NCI-H226 (cell line): ENCODE measurements around the gene EFHC1.

Experiments
- DNase-seq: peaks from one replicate; pipeline ENCODE4 v3.0.0-alpha.2; 2015

EFHC1 gene

DNA sequence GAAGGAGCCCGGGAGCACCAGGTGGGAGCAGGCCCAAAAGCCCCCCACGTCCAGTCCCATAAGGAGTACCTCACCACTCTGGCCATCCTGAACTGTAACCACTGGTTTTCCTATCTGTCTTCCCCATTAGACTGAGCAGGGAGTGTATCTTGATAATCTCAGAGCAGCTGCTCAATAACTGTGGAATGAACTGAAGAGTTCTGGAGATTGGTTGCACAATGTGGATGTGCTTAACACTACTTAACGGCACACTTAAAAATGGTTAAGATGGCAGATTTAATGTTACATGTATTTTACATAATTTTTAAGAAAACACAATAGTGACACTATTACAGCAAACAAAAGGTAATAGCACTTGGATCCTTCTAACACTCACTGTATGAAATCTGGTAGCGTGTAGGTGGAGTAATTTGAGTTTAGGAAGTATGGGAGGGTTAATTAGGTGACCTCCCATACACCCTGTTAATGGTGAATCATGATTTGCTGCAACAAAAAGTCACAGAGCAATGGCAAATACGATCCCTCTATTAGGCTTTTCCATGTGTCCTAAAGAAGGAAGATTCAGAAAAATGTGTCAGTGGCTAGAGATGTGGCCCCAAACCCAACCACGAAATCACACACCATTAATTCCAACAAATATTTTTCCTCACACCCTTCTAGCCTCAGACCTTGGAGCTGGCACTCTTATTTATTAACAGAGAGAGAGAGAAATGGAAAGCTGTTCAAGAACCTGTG lies 138.3 kb downstream of the EFHC1 start:
- no peak for DNase-seq

DNA sequence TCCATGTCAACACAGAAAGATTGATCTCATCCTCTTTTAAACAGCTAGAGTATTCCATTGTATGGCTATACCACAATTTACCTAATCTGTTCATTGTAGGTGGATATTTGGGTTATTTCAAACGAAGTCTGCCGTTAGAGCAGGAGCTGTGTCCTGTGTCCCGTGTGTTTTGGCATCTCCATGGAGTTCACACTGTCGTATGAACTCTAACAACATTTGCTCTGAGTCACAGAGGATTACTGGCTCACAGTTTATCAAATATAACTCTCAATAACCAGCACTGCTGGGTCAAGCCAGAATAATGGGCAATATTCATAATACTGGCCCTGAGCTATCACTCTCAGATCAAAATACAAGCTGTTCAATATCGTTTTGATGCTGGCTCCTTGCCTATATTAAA lies 140.3 kb downstream of the EFHC1 start:
- no peak for DNase-seq

DNA sequence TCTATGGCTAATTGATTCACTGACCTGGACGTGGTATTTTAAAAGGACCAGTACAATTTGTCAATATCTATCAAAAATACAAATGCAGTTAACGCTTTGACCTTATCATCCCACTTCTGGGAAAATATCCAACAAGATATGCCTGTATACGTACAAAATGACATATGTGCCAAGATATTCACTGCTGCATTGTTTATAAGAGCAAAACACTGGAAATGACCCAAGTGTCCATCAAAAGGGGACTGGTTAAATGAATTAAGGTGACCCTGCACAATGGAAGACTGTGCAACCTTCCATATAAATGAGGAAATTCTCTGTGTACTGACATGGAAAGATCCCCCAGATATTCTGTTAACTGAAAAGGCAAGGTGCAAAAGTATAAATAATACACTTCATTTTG lies 142.8 kb downstream of the EFHC1 start:
- DNase-seq: no peak

DNA sequence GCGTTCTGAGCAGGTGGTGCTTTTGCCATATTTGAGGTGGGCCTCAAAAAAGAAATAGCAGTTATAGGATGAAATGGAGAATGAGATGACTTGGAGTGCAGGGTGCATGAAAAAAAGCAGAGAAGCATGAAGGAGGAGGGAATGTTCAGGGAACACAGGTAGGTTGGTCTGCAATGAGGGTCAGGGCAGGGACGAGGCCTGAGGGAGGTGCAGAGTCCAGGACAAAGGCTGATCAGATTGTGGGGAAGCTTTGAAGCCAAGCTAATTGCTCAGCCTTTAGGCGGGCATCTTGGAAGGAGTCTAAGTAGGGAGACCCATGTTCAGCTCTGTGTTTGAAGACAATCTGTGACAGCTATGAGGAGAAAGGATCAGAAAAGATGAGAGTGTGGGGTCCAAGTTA lies 144.7 kb downstream of the EFHC1 start:
- DNase-seq: no peak

DNA sequence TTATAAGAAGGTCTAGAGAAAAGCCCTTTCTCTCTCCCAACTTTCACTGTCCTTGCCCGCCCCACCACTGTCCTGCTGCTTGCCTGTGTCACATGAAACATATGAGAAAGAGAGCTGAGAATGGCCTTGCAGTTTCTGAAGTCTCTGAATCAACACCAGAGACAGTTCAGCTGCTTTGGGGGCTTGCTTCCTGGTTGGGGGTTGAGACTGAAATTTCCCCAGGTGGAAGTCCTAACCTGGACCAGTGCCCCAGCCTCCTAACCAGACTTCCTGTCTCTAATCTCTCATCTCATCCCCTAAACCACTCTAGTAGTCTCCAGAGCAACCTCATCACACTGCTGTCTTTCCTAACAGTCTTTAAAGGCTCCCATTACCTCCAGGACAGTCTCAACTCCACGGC lies 146.1 kb downstream of the EFHC1 start:
- no peak for DNase-seq

DNA sequence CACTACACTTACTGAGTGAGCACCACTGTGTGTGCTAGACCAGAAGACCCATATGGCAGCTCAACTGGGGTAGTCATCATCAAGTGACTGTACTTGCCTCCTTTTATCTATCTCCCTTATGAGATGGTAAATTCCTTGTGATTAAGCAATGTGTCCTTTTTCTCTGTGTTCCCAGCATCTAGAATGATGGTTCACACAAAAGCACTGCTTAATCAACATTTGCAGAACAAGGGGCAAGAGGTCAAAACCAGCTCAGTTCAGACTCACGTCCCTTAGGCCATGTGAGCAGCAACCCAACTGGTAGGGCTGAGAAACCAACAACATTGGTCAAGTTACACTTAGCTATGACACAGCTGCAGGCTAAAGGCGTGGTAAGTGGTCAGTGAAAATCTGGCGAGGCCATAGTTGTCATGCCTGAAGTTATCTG lies 146.7 kb downstream of the EFHC1 start:
- peak; percentile 94 for DNase-seq

DNA sequence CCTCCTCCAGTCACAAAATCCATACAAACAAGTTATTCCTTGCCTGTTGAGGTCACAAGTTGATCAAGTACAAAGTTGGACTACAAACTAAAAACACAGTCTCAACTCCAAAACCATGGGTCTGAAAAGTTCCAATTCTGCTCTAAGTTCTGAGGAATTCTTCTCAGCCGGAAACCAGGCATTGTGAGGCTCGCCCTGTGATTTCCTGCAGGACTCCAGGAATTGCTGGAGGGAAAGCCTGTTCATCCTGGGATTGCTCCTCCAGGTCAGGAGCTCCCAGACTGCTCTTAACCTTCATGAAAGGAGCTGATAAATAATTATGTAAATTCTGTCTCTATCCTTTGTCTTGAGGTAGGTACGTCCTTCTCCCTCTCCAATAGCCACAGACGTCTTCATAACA lies 148.2 kb downstream of the EFHC1 start:
- DNase-seq: no peak

DNA sequence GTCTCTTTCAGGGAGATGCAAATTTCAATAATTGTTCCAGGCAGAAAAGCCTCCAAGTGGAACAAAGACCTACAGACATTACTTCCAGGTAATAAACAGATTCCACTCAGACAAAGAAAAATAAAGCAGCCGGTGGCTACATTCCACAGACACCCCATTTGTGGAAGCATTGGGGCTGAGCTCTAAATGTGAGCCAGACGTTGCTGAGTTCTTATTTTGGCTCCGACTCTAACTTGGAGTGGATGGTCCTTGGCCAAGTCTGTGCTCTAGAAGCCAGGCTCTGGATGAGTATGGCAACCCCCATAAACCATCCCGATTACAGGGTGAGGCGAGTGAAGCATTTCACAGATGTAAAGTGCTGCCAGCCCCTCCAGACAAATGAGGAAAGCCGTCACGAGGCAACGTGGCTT lies 150.2 kb downstream of the EFHC1 start:
- DNase-seq: no peak

DNA sequence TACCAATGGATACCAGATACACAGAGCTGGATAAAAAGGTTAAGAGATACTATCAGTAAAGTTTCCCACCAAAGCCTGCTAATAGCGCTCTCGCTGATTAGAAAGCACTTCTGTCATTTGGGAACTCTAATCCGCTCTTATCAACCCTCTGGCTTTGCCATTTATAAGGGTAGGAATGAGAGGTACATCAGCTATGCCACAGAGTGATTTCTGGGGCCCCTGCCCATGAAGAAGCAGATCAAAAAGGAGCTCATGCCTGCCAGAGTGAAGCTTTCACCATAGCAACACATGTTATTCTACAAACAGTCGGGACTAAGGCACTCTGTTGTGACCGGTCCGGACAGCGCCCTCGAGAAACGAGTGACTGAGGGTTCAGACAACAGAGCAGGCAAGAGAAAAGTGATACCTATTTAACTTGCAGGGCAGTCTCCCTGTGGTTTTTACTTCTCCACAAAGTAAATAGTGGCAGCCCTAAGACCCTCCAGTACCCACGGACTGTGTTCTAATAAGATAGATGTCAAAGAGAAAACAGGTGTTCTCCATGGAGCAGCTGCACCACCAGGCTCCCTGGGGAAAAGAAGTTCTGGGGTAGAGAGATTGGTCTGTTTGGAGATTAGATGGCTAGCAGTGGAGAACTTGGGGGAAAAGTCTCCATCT lies 151.1 kb downstream of the EFHC1 start:
- DNase-seq: no peak

DNA sequence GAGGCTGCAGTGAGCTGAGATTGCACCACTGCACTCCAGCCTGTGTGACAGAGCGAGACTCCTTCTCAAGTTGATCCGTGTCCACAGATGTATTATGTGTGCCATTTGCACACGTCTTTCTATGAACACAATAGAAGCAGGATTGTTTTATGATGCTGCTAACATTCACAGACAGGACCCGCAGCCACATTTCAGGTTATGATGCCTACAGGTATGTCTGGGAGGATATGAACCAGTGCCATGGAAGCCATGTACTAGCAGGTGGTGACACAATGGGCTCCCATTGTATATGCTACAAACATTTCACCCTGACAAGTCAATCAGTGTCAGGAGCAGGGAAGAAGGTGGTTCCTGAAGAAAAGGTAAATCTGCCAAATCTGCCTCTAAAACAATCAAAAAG lies 152.4 kb downstream of the EFHC1 start:
- DNase-seq: no peak

DNA sequence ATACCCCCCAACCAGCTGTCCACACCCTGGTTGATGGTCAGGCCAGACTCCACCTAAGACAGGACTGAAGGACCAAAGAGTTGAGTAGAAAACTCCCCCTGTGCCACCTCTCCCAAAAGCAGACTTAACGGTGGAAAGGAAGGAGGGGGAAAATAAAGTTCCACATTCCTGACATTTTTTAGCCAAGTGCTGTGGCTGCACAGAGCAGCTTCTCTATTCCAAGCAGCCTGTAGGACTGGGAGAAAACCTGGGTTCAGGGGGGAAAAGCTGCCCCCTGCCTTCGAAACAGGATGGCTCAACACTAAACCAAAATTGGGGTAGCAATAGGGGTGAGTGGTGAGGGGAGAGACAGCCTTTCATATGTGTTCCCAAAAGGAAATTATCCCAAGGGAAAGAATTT lies 153.2 kb downstream of the EFHC1 start:
- no peak for DNase-seq
